ENCODE data around the gene SEC24D.

DNA sequence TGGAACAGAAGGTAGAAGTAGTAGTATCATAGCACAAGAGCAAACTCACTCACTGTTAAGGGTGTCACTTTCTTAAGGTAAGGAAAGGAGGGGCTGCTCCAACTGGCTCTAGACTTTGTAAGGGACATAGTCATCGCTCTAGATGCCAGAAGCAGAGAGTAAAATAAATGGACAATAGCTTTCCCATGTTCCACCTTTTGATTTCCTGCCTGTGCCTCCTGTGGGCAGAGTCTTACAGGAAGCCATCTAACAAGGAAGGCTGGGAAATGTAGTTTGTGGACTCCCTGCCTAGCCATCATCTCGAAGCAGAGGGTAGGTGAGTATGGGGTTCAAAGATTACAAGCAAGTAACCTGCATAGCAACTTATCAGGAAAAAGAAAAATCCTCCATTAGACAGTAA is 152.4 kb downstream of the SEC24D start:
- TF ChIP-seq POLR2AphosphoS5 (IDR thresholded peaks at IDR 0.05; ENCODE audit: low read depth, low read length) = no peak
- TF ChIP-seq, protein P1, sequence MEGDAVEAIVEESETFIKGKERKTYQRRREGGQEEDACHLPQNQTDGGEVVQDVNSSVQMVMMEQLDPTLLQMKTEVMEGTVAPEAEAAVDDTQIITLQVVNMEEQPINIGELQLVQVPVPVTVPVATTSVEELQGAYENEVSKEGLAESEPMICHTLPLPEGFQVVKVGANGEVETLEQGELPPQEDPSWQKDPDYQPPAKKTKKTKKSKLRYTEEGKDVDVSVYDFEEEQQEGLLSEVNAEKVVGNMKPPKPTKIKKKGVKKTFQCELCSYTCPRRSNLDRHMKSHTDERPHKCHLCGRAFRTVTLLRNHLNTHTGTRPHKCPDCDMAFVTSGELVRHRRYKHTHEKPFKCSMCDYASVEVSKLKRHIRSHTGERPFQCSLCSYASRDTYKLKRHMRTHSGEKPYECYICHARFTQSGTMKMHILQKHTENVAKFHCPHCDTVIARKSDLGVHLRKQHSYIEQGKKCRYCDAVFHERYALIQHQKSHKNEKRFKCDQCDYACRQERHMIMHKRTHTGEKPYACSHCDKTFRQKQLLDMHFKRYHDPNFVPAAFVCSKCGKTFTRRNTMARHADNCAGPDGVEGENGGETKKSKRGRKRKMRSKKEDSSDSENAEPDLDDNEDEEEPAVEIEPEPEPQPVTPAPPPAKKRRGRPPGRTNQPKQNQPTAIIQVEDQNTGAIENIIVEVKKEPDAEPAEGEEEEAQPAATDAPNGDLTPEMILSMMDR (IDR thresholded peaks at IDR 0.05) = no peak
- TF ChIP-seq, protein P2, sequence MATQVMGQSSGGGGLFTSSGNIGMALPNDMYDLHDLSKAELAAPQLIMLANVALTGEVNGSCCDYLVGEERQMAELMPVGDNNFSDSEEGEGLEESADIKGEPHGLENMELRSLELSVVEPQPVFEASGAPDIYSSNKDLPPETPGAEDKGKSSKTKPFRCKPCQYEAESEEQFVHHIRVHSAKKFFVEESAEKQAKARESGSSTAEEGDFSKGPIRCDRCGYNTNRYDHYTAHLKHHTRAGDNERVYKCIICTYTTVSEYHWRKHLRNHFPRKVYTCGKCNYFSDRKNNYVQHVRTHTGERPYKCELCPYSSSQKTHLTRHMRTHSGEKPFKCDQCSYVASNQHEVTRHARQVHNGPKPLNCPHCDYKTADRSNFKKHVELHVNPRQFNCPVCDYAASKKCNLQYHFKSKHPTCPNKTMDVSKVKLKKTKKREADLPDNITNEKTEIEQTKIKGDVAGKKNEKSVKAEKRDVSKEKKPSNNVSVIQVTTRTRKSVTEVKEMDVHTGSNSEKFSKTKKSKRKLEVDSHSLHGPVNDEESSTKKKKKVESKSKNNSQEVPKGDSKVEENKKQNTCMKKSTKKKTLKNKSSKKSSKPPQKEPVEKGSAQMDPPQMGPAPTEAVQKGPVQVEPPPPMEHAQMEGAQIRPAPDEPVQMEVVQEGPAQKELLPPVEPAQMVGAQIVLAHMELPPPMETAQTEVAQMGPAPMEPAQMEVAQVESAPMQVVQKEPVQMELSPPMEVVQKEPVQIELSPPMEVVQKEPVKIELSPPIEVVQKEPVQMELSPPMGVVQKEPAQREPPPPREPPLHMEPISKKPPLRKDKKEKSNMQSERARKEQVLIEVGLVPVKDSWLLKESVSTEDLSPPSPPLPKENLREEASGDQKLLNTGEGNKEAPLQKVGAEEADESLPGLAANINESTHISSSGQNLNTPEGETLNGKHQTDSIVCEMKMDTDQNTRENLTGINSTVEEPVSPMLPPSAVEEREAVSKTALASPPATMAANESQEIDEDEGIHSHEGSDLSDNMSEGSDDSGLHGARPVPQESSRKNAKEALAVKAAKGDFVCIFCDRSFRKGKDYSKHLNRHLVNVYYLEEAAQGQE (IDR thresholded peaks at IDR 0.05; ENCODE audit: insufficient read depth in 1 of 2, low read depth in 2 of 2, low read length in 1 of 2) = no peak

Data from Panc1 (cell line).